Kidney epithelial cell (primary cell): ENCODE results near the gene UBASH3A. TPM values are rescaled to one million over a fixed set of nuclear protein-coding genes. Genes with fewer than 3 reads are reported as not detected.
A peak's percentile ranks its signal among the peaks of the same experiment; 100 is the strongest.

Experiments
- DNase-seq: peaks from one replicate; pipeline ENCODE4 v3.0.0-alpha.2; 2010; ENCODE audit warnings: low read depth
- H3K27me3 ChIP-seq: 2 replicates; pipeline ENCODE4 v1.6.0; 2011; ENCODE audit warnings: low read length; ENCODE audit not compliant: control insufficient read depth, insufficient read depth
- H3K36me3 ChIP-seq: 2 replicates; pipeline ENCODE4 v1.5.1; 2011; ENCODE audit warnings: low read length; ENCODE audit not compliant: control insufficient read depth, insufficient read depth
- H3K4me3 ChIP-seq: 2 replicates; pipeline ENCODE4 v1.5.1; 2011; ENCODE audit warnings: low read depth, mild to moderate bottlenecking, control low read depth, low read length
- CTCF ChIP-seq: IDR thresholded peaks from 2 replicates; pipeline ENCODE4 v1.5.1; 2011; ENCODE audit warnings: mild to moderate bottlenecking, moderate library complexity, low read length, control low read depth, inconsistent platforms; ENCODE audit not compliant: insufficient read depth, poor library complexity, severe bottlenecking
- total RNA-seq: library from RNA; depleted of rRNA; stranded (reverse); fragments of >200 nt; gene quantifications from 2 replicates; pipeline ENCODE4 v1.2.3, GENCODE V29; 2015

The UBASH3A gene
- total RNA-seq, 1 donor from 2014 or later, result not detected

DNA sequence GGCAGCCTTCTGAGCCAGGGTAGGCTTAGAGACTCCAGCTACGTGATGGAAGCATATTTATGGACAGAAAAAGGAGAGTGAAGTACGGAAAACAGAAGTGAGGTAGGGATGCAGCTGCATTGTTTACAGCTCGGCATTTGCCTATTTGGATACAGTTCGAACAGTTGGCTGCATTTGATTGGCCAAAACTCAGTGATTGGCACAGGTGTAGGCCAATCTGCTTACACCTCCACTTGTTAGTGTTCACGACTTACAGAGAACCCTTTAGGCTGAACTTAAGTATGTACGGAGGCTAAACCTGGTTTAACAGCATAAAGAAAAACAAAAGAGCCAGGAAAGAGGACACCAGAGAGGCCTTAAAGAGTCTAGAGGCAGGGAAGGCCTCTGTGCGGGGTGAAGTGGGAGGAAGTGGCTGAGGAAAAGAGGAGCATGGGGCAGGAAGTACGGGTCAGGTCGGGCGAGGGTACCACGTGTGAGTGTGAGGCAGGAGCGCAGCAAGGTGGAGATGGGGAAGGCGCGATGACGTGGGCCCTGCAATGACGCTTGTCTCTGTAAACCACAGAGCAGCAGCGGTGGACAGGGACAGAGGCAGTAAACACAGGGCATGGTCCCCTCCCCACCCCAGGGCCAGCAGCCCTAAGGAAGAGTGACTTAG lies 60.3 kb downstream of the UBASH3A start:
- DNase-seq, result no peak
- Histone ChIP-seq H3K27me3 (no peaks in the 10 kb centered on the region), H3K4me3 (no peak overlapping the region), H3K36me3 (no peaks in the 10 kb centered on the region)
- TF ChIP-seq CTCF, result no peak

DNA sequence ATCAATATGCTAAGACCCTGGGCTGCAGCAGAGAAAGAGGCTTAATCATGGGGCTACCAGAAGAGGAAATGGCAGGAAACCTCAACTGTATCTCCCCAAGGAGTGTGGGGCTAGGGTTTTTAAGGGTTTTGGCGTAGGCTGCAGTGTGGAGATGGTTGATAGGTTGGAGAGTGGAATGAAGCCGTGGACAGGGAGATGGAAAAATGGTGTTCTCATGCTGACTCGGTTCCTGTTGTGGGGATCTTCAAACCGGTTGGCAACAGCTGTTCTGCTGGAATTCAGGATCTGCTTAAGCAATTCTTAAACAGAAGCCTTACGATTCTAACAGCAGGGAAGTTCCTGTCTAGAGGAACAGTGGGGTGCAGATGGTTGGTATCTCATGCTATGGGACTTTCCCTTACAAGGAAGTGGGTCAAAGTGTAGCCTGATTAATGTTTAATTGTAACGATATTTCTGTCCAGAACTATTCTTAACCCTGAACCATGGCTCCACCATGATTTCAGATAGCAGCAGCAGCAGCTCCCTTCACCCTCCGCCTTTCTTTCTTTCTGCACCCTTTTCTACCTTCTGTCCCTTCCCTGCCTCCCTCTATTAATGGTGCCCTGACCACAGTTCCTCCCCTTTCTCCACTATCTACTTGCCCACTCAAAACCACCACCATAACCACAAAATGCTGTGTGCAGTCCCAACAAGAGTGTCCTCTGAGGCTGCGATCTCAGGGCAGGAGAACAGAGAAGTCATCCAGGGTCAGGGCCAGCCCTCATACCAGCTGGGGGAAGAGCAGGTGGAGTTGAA lies 61.5 kb downstream of the UBASH3A start:
- H3K27me3 ChIP-seq, result no peaks in the 10 kb centered on the region
- no peak for TF ChIP-seq CTCF
- H3K36me3 ChIP-seq, result no peaks in the 10 kb centered on the region
- no peak for DNase-seq
- H3K4me3 ChIP-seq, result no peak overlapping the region

DNA sequence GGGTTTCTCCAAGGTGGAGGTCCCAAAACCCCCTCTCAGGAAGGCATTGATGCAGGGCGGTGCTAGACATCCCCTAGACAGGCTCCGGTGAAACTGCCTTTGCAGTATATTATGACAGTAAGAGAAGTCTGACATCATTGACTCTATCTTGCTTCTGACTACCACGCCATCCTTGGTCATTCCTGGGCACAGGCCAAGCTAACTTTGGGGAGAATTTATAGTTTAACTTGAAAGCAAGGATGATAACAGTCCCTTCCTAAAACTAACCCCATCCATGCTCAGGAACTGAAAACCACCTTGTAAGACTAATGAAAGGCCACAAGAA lies 62.1 kb downstream of the UBASH3A start:
- no peak for DNase-seq
- no peak overlapping the region for H3K4me3 ChIP-seq
- no peak for TF ChIP-seq CTCF
- H3K36me3 ChIP-seq, result no peaks in the 10 kb centered on the region
- no peaks in the 10 kb centered on the region for H3K27me3 ChIP-seq

DNA sequence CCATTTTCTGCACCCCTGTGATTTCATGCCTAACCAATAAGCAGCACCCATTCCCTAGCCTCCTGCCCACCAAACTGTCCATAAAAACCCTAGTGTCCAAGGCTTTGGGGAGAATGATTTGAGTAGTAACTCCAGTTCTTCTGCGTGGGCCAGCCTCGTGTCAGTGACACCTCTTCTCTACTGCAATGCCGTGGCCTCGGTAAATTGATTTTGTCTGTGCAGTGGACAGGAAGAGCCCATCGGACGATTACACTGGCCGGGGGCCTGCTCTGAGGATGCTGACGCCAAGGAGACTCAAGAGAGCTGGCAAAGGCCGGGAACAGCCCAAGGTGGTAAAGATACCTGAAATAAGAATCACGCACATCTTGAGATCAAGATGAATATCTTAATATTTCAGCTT lies 63.0 kb downstream of the UBASH3A start:
- no peak for DNase-seq
- H3K27me3 ChIP-seq, result no peaks in the 10 kb centered on the region
- H3K4me3 ChIP-seq, result no peak overlapping the region
- TF ChIP-seq CTCF, result no peak
- no peaks in the 10 kb centered on the region for H3K36me3 ChIP-seq

- Histone ChIP-seq H3K36me3 (no peaks in the 10 kb centered on the region), H3K27me3 (no peaks in the 10 kb centered on the region), H3K4me3 (no peak overlapping the region)
- no peak for DNase-seq
- TF ChIP-seq CTCF, result peak; percentile 6
Observed at GRCh38 chr21:42467140-42467983, 63.7 kb downstream of the UBASH3A start.
